ENCODE results near the gene IFITM5. TPM values are rescaled to one million over a fixed set of nuclear protein-coding genes. Genes with fewer than 3 reads are reported as not detected.

Gene IFITM5
- total RNA-seq, 2 donors from 2014 or later = not detected

DNA sequence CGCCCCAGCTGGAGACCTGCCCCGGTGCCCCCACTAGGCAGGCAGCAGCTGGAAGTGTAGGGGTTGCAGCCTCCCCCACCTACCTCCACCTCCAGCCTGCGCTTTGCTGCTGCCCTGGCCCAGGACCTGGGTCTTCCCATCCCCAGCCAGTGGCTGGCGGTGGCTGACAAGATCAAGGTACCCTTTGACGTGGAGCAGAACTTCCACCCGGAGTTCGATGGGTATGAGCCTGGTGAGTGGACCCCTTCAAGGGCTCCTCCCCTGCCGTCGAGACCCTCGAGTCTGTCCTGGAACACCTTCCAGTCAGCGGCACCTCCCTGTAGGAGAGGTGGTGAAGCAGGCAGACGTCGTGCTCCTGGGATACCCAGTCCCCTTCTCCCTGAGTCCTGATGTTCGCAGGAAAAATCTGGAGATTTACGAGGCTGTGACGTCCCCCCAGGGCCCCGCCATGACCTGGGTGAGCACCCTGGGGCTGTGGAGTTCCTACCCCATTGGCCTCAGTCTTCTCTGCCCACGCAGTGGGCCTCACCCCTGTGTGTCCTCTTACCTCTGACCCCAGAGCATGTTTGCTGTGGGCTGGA is 6.0 kb downstream of the IFITM5 start:
- no peak for DNase-seq (ENCODE audit: low spot score)
- H3K9me3 ChIP-seq = no peaks in the 10 kb centered on the region
- peaks cover 5% of the 10 kb centered on the region for H3K36me3 ChIP-seq
- H3K27me3 ChIP-seq (replicated peaks; ENCODE audit: insufficient read depth) = no peaks in the 10 kb centered on the region
- ATAC-seq (ENCODE audit: insufficient number of reproducible peaks, low FRiP score, low read depth) = no peak
- H3K4me1 ChIP-seq (ENCODE audit: control insufficient read depth in 1 of 2, low read depth in 2 of 2) = peaks cover 6 to 13% of the 10 kb centered on the region in 2 donors
- TF ChIP-seq, protein P1, sequence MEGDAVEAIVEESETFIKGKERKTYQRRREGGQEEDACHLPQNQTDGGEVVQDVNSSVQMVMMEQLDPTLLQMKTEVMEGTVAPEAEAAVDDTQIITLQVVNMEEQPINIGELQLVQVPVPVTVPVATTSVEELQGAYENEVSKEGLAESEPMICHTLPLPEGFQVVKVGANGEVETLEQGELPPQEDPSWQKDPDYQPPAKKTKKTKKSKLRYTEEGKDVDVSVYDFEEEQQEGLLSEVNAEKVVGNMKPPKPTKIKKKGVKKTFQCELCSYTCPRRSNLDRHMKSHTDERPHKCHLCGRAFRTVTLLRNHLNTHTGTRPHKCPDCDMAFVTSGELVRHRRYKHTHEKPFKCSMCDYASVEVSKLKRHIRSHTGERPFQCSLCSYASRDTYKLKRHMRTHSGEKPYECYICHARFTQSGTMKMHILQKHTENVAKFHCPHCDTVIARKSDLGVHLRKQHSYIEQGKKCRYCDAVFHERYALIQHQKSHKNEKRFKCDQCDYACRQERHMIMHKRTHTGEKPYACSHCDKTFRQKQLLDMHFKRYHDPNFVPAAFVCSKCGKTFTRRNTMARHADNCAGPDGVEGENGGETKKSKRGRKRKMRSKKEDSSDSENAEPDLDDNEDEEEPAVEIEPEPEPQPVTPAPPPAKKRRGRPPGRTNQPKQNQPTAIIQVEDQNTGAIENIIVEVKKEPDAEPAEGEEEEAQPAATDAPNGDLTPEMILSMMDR (IDR thresholded peaks at IDR 0.05) = no peak
- H3K4me3 ChIP-seq = no peak overlapping the region
- no peak overlapping the region for H3K27ac ChIP-seq

- no peak for ATAC-seq (ENCODE audit: insufficient number of reproducible peaks, low FRiP score, low read depth)
Observed at GRCh38 chr11:292211-293121, 6.9 kb downstream of the IFITM5 start.

DNA sequence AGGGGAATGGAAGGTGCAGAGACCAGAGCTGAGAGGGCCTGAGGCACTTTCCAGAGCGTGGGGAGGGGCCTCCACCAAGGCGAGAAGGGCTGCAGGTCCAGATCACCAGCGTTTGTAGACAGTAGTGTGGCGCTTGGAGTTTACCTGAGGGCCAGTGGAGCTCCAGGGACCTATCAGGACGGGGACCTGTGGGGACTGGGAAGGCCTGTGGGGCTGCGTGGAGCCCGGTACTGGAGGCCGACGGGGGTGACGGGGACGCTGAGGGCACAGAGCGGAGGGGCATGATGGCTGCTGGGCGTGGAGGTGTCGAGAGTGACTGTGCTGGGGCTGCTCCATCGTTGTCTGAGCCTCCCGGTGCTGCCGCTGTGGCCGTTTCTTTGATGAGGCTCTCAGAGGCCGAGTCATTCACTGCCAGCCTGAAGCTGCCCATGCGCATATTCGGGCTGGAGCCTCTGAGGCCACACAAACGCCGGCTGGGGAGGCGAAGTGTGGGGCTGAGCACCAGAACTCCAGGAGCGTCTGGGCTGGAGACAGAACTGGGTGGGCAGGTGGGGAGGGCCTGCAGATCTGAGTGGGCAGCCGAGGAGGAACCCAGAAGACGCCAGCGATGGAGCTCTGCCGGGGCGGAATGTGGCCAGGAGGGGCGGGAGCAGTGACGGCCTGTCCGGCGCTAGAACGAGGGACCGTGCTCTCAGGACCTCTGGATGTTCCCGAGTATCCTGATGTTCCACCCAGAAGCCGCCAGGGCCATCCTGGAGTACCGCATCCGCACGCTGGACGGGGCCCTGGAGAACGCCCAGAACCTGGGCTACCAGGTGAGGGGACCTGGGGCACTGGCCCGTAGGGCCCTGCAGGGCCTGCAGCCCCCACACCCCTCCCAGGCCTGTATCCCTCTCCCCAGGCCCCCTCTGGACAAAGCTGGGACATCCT is 7.8 kb downstream of the IFITM5 start:
- no peak for DNase-seq (ENCODE audit: low spot score)
- TF ChIP-seq, protein P1 (IDR thresholded peaks at IDR 0.05) = no peak
- H3K36me3 ChIP-seq = peaks cover 5% of the 10 kb centered on the region

More at GRCh38 chr11:292211-293121, 6.9 kb downstream of the IFITM5 start:
- no peak overlapping the region for H3K27ac ChIP-seq
- no peaks in the 10 kb centered on the region for H3K9me3 ChIP-seq
- TF ChIP-seq, protein P1 (IDR thresholded peaks at IDR 0.05) = no peak
- no peak for DNase-seq (ENCODE audit: low spot score)
- no peaks in the 10 kb centered on the region for H3K27me3 ChIP-seq (replicated peaks; ENCODE audit: insufficient read depth)
- no peak overlapping the region for H3K4me3 ChIP-seq
- H3K36me3 ChIP-seq = peaks cover 5% of the 10 kb centered on the region
- H3K4me1 ChIP-seq (ENCODE audit: control insufficient read depth in 1 of 2, low read depth in 2 of 2) = peaks cover 6 to 20% of the 10 kb centered on the region in 2 donors

DNA sequence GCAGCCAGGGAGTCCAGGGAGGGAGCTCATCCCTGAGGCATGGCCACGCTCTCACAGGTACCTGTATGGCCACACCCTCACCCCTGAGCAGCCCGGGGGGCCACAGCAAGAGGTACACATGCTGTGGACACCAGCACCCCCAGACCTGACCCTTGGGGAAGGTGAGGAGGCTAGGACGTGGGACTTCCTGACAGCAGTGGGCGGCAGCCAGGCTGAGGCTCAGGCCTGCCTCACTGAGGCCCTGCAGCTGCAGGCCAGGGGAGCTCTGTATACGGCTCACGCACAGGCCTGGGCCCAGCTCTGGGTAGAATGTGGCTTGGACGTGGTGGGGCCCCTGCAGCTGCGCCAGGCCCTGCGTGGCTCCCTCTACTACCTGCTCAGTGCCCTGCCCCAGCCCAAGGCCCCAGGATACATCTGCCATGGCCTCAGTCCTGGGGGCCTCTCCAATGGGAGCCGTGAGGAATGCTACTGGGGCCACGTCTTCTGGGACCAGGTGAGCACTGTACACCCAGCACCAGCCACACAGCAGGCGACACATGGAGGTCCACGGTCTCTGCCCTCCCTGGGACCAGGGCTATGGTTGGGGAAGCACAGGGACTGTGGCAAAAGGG is 8.6 kb downstream of the IFITM5 start:
- ATAC-seq (ENCODE audit: insufficient number of reproducible peaks, low FRiP score, low read depth) (no peak), DNase-seq (ENCODE audit: low spot score) (no peak)
- Histone ChIP-seq H3K27ac (no peak overlapping the region), H3K36me3 (peaks cover 5% of the 10 kb centered on the region), H3K9me3 (no peaks in the 10 kb centered on the region), H3K4me1 (ENCODE audit: control insufficient read depth in 1 of 2, low read depth in 2 of 2) (peaks cover 6 to 20% of the 10 kb centered on the region in 2 donors), H3K27me3 (replicated peaks; ENCODE audit: insufficient read depth) (no peaks in the 10 kb centered on the region), H3K4me3 (no peak overlapping the region)
- TF ChIP-seq, protein P1 (IDR thresholded peaks at IDR 0.05) = no peak

More for the DNA sequence above, 7.8 kb downstream of the IFITM5 start:
- Histone ChIP-seq H3K4me1 (ENCODE audit: control insufficient read depth in 1 of 2, low read depth in 2 of 2) (peaks cover 6 to 20% of the 10 kb centered on the region in 2 donors), H3K27ac (no peak overlapping the region), H3K27me3 (replicated peaks; ENCODE audit: insufficient read depth) (no peaks in the 10 kb centered on the region), H3K9me3 (no peaks in the 10 kb centered on the region), H3K4me3 (no peak overlapping the region)
- ATAC-seq (ENCODE audit: insufficient number of reproducible peaks, low FRiP score, low read depth) = no peak
